ENCODE measurements around the gene CEP290.

CEP290 gene

GRCh38 chr12:88122666-88123065 lies 19.2 kb downstream of the CEP290 start:
- TF ChIP-seq CTCF (IDR thresholded peaks at IDR 0.05; ENCODE audit: low read depth, low read length), result no peak
- DNase-seq (ENCODE audit: low read depth in 2 of 2), result no peak
- H3K4me3 ChIP-seq (replicated peaks in 1 of 2; ENCODE audit: low read depth in 2 of 2, low read length in 2 of 2), result no peak overlapping the region

DNA sequence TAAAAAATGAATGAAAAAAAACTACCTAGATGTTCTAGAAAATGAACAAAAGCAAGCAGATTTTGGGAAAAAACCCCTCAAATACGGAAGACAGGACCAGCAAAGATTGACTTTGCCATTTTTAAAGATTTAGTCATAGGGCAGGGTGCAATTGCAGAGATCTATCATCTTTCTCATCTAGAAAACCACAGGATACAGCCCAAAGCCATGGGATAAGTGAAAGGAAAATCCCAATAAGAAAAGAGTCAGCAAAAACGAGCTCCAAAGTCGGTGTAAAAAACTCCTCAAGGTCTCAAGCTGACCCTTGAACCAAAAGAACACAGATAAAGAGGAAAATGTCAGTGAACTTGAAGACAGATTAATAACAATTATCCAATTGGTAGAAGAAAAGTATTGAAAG lies 28.0 kb downstream of the CEP290 start:
- H3K4me3 ChIP-seq (replicated peaks in 1 of 2; ENCODE audit: low read depth in 2 of 2, low read length in 2 of 2), result no peak overlapping the region
- peak in 1 of 2 donors; percentile 18 for DNase-seq (ENCODE audit: low read depth in 2 of 2)
- no peak for TF ChIP-seq CTCF (IDR thresholded peaks at IDR 0.05; ENCODE audit: low read depth, low read length)

DNA sequence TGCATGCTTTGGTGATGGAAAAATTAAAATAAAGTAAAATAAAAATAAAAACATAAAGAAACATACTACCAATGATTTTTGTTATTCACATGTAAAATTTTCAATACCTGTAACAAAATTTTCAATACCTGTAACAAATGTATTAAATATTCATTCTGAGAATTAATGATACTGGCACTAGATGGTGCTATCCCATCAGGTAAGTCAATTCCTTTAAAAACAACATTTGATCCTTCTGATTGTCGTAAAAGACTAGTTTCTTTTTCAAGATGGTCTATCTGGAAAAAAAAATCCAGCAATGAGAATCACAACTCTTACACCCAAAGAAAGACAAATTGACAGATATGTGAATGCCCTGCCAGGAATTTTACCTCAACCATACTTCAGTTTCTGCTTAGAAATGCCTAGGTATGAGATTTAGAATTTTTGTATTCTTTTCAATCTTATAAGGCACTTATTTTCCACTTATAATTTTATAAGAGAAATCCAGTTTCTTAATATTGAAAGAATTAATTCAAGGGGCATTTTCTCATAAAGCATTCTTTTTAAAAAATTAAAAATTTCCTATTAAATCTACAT lies 30.7 kb downstream of the CEP290 start:
- peak; percentile 37 for TF ChIP-seq CTCF (IDR thresholded peaks at IDR 0.05; ENCODE audit: low read depth, low read length)
- DNase-seq (ENCODE audit: low read depth in 2 of 2), result peak; percentile 68 to 75
- H3K4me3 ChIP-seq (replicated peaks in 1 of 2; ENCODE audit: low read depth in 2 of 2, low read length in 2 of 2), result no peak overlapping the region

DNA sequence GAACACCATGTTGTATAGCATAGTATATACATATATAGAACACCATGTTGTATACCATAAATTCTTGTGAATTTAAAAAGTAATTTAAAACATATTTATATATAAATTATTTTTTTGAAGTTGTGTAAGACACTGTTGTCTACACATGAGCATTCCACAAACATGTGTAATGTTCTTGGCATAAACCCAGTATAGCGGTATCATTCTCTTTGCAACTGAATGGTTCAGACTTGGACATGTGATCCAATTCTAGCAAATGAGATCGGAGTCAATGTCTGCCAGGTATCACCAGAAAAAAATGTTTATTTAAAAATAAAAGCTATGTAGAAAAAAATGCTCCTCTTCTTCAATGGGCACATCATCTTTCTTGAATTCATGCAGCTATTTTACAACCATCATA lies 33.9 kb downstream of the CEP290 start:
- DNase-seq (ENCODE audit: low read depth in 2 of 2), result peak; percentile 35 to 78
- TF ChIP-seq CTCF (IDR thresholded peaks at IDR 0.05; ENCODE audit: low read depth, low read length), result no peak
- no peak overlapping the region for H3K4me3 ChIP-seq (replicated peaks in 1 of 2; ENCODE audit: low read depth in 2 of 2, low read length in 2 of 2)

DNA sequence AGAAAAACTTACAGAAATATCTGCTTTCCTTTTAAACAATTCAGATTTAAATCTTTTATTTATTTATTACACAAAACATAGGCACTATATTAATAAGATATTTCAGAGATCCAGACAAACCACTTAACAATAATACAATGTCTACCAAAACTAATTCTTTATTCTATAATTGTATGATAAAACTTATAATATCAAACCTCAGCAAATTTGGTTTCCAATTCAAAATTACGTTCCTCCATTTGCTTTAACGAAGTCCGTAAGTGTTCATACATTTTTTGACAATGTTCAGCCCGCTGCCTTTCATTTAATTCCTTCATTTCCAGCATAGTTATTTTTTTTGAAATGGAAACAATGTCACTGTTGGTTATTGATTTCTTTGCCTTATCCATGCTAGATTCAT lies 48.3 kb downstream of the CEP290 start:
- no peak overlapping the region for H3K4me3 ChIP-seq (replicated peaks in 1 of 2; ENCODE audit: low read depth in 2 of 2, low read length in 2 of 2)
- TF ChIP-seq CTCF (IDR thresholded peaks at IDR 0.05; ENCODE audit: low read depth, low read length), result no peak
- no peak for DNase-seq (ENCODE audit: low read depth in 2 of 2)

DNA sequence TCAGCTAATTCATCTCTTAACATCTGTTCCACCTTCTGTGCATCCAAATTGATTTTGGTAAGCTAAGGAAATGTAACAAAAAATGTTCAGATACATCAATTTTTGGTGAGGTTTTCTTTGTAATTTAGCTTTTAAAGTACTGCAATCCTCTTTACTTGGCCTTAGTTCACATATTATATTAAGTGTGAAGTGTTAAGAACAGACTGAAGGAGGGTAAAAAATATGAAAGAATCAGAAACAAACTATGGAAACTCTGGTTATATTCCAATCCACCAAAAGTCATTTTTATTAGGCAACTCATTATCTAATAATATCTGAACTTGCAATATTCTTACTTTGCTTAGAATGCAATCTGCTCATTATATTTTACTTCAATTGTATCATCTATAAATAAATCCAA lies 49.1 kb downstream of the CEP290 start:
- no peak overlapping the region for H3K4me3 ChIP-seq (replicated peaks in 1 of 2; ENCODE audit: low read depth in 2 of 2, low read length in 2 of 2)
- DNase-seq (ENCODE audit: low read depth in 2 of 2), result no peak
- TF ChIP-seq CTCF (IDR thresholded peaks at IDR 0.05; ENCODE audit: low read depth, low read length), result no peak

GRCh38 chr12:88084210-88084609 lies 57.7 kb downstream of the CEP290 start:
- no peak for TF ChIP-seq CTCF (IDR thresholded peaks at IDR 0.05; ENCODE audit: low read depth, low read length)
- H3K4me3 ChIP-seq (replicated peaks in 1 of 2; ENCODE audit: low read depth in 2 of 2, low read length in 2 of 2), result no peak overlapping the region

More at GRCh38 chr12:88084210-88084609, 57.7 kb downstream of the CEP290 start:
- DNase-seq (ENCODE audit: low read depth in 2 of 2), result no peak

All from cardiac fibroblast (primary cell).